Transverse colon (tissue), 4 donors: Measurements from ENCODE around the gene NLE1.

Experiments
- EP300 ChIP-seq: sonication (generic); formaldehyde crosslinking; IDR thresholded peaks from one replicate; pipeline ENCODE4 v1.6.1; 2017; ENCODE audit warnings: antibody characterized with exemption, low read depth
- POLR2A ChIP-seq: fragments of 450-650 bp; IDR thresholded peaks from one replicate; pipeline ENCODE4 v1.6.1; 2016; ENCODE audit warnings: antibody characterized with exemption, mild to moderate bottlenecking, moderate library complexity
- POLR2AphosphoS5 ChIP-seq, 3 donors: sonication (generic); formaldehyde crosslinking; IDR thresholded peaks; one replicate each; pipeline ENCODE4 v1.6.1; 2016; ENCODE audit warnings: antibody characterized with exemption in 3 of 3
- TF ChIP-seq, protein P1 (sequence below), 5 experiments: fragments of 200-600 bp in 3 of 5; fragments of 450-650 bp in 2 of 5; sonication (generic) in 3 of 5; IDR thresholded peaks; 1 replicate in 2 of 5; 2 replicates in 3 of 5; pipeline ENCODE4 v1.5.1; 2016 to 2017; ENCODE audit warnings: antibody characterized with exemption in 5 of 5, inconsistent platforms in 3 of 5, mild to moderate bottlenecking in 2 of 5, moderate library complexity in 1 of 5

DNA sequence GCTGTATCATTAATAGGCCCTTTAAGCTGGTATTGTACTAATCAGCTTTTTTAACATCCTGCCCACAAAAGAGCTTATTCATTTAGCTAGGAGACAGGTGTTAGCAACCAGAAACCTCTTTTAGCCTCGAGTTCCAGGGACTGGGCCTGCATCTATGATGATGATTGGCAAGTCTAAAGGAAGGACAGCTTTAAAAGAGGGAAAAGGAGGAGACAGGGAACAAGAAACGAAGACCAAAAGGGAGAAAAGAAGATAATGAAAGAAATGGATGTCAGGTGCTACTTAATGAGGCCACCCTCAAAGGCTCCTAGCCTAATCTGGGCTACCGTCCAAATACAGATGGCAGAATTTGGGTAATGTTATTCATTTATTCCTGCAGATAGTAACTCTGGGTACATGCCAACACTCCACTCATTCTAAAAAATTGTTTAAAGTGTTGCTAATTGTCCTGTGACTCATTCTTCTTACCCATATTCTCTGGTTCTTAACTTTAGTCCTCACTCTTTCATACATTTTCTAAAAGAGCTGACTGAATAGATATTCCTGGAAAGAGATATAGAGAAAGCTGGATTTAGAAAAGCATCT is 59.9 kb downstream of the NLE1 start:
- TF ChIP-seq, protein P1, sequence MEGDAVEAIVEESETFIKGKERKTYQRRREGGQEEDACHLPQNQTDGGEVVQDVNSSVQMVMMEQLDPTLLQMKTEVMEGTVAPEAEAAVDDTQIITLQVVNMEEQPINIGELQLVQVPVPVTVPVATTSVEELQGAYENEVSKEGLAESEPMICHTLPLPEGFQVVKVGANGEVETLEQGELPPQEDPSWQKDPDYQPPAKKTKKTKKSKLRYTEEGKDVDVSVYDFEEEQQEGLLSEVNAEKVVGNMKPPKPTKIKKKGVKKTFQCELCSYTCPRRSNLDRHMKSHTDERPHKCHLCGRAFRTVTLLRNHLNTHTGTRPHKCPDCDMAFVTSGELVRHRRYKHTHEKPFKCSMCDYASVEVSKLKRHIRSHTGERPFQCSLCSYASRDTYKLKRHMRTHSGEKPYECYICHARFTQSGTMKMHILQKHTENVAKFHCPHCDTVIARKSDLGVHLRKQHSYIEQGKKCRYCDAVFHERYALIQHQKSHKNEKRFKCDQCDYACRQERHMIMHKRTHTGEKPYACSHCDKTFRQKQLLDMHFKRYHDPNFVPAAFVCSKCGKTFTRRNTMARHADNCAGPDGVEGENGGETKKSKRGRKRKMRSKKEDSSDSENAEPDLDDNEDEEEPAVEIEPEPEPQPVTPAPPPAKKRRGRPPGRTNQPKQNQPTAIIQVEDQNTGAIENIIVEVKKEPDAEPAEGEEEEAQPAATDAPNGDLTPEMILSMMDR (IDR thresholded peaks at IDR 0.05) = no peak
- TF ChIP-seq POLR2AphosphoS5 (IDR thresholded peaks at IDR 0.05) (no peak), POLR2A (no peak), EP300 (no peak)
